ENCODE data around the gene DPF3. TPM values are rescaled to one million over a fixed set of nuclear protein-coding genes. Genes with fewer than 3 reads are reported as not detected.

Gene DPF3
- total and polyA plus RNA-seq, 9 of the 15 experiments (the other 6 are each of a cell fraction or from before 2014, with no cell fraction given), result 0.21 to 4.9 (median 1.2) TPM

GRCh38 chr14:72613975-72614319 lies 280.0 kb downstream of the DPF3 start (continued):
- TF ChIP-seq, protein P1, sequence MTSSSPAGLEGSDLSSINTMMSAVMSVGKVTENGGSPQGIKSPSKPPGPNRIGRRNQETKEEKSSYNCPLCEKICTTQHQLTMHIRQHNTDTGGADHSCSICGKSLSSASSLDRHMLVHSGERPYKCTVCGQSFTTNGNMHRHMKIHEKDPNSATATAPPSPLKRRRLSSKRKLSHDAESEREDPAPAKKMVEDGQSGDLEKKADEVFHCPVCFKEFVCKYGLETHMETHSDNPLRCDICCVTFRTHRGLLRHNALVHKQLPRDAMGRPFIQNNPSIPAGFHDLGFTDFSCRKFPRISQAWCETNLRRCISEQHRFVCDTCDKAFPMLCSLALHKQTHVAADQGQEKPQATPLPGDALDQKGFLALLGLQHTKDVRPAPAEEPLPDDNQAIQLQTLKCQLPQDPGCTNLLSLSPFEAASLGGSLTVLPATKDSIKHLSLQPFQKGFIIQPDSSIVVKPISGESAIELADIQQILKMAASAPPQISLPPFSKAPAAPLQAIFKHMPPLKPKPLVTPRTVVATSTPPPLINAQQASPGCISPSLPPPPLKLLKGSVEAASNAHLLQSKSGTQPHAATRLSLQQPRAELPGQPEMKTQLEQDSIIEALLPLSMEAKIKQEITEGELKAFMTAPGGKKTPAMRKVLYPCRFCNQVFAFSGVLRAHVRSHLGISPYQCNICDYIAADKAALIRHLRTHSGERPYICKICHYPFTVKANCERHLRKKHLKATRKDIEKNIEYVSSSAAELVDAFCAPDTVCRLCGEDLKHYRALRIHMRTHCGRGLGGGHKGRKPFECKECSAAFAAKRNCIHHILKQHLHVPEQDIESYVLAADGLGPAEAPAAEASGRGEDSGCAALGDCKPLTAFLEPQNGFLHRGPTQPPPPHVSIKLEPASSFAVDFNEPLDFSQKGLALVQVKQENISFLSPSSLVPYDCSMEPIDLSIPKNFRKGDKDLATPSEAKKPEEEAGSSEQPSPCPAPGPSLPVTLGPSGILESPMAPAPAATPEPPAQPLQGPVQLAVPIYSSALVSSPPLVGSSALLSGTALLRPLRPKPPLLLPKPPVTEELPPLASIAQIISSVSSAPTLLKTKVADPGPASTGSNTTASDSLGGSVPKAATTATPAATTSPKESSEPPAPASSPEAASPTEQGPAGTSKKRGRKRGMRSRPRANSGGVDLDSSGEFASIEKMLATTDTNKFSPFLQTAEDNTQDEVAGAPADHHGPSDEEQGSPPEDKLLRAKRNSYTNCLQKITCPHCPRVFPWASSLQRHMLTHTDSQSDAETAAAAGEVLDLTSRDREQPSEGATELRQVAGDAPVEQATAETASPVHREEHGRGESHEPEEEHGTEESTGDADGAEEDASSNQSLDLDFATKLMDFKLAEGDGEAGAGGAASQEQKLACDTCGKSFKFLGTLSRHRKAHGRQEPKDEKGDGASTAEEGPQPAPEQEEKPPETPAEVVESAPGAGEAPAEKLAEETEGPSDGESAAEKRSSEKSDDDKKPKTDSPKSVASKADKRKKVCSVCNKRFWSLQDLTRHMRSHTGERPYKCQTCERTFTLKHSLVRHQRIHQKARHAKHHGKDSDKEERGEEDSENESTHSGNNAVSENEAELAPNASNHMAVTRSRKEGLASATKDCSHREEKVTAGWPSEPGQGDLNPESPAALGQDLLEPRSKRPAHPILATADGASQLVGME (CRISPR knock-in tag; IDR thresholded peaks at IDR 0.05), result no peak

- ChIA-PET CTCF (ENCODE audit: low intra/inter-chr PET ratio) (no interaction called here), POLR2A (no interaction called here)
- no peak for FAIRE-seq
- no peak overlapping the region for H3K4me2 ChIP-seq (ENCODE audit: insufficient read depth, low read length)
- peaks cover 6 to 8% of the 10 kb centered on the region in 2 experiments; a peak in 4 of 5 replicates for H3K4me1 ChIP-seq (replicated peaks in 1 of 2; ENCODE audit: control insufficient read depth in 2 of 2, insufficient read depth in 2 of 2, low read length in 2 of 2)
- H3K4me3 ChIP-seq, result no peak overlapping the region
- H3K36me3 ChIP-seq (ENCODE audit: control insufficient read depth, insufficient read depth, low read length), result no peaks in the 10 kb centered on the region
- H3K9me1 ChIP-seq (ENCODE audit: control insufficient read depth, insufficient read depth, low read length), result no peaks in the 10 kb centered on the region
- H3K27ac ChIP-seq (ENCODE audit: extremely low read depth, low read depth, low read length), result no peak overlapping the region
- intact Hi-C loops (cut with micrococcal nuclease), result no loop called here
- H3K9me3 ChIP-seq (replicated peaks; ENCODE audit: control insufficient read depth, insufficient read depth, low read depth, low read length), result no peaks in the 10 kb centered on the region
- H3K79me2 ChIP-seq (ENCODE audit: control insufficient read depth, insufficient read depth, low read length), result no peaks in the 10 kb centered on the region
- no peak for DNase-seq (ENCODE audit: extremely low read depth in 1 of 4, low spot score in 3 of 4)
- H3K9ac ChIP-seq (ENCODE audit: insufficient read depth in 1 of 2, low read depth in 2 of 2, low read length in 2 of 2), result no peak overlapping the region
- in situ Hi-C loops (cut with MboI), result no loop called here
- H3K27me3 ChIP-seq (ENCODE audit: control insufficient read depth in 2 of 2, insufficient read depth in 2 of 2, low read length in 2 of 2), result peaks cover 0 to 5% of the 10 kb centered on the region in 2 experiments; a peak in 1 of 5 replicates
- ATAC-seq, result no peak
- TF ChIP-seq RBM39 (optimal IDR thresholded peaks at IDR 0.05; ENCODE audit: low read depth, low read length), result no peak
- no peak for TF ChIP-seq BCL6 (CRISPR knock-in tag; IDR thresholded peaks at IDR 0.05)
- no peak for TF ChIP-seq FIP1L1 (IDR thresholded peaks at IDR 0.05; ENCODE audit: low read depth, low read length, poor library complexity, severe bottlenecking)
- no peak for TF ChIP-seq ZNF24 (IDR thresholded peaks at IDR 0.05)
- no peaks in the 10 kb centered on the region for H4K20me1 ChIP-seq (replicated peaks; ENCODE audit: control insufficient read depth, insufficient read depth, low read length)
- no TSS peak for BruUV-seq (replicated peaks)
- WGBS (ENCODE audit: insufficient coverage, low coverage, missing lambda C conversion rate), result 4% methylated on average over 5 of the region's 13 CpGs
- no peak overlapping the region for H2AFZ ChIP-seq (ENCODE audit: low read depth, low read length)
Observed at GRCh38 chr14:72613231-72613974, 280.5 kb downstream of the DPF3 start.

Measured in K562 (cell line).